A673 (cell line): ENCODE results near the gene GOLGA3. TPM values are rescaled to one million over a fixed set of nuclear protein-coding genes. Genes with fewer than 3 reads are reported as not detected.
"Not testable (repeated sequence)": the region's sequence is repeated elsewhere in the genome, so short reads cannot be mapped to it uniquely, and the experiment has no call there.

ENCODE experiments used
- BruUV-seq: library from RNA; stranded (reverse); fragments of 400-500 nt; replicated peaks from 2 replicates; lab custom pipeline; 2021; lab: Mats Ljungman, UMichigan
- CTCF ChIA-PET: fragments of 300-600 bp; sonication (Branson Sonifier 250); formaldehyde crosslinking; loops from one replicate; lab custom pipeline; 2022; ENCODE audit warnings: antibody characterized with exemption; lab: Charles Lee
- POLR2A ChIA-PET: fragments of 300-600 bp; sonication (Branson Sonifier 250); formaldehyde crosslinking; loops from one replicate; lab custom pipeline; 2022; ENCODE audit warnings: antibody characterized with exemption; ENCODE audit not compliant: low non-redundant PET; lab: Charles Lee
- DNase-seq: peaks from one replicate; pipeline ENCODE4 v3.0.0-alpha.2; 2015; ENCODE audit warnings: low spot score
- H3K27ac ChIP-seq: fragments of 200-600 bp; sonication (generic); 2 replicates; pipeline ENCODE4 v1.5.1; 2016; ENCODE audit warnings: mixed run types, low read depth, mild to moderate bottlenecking, mixed read lengths, antibody characterized with exemption, low read length; ENCODE audit not compliant: poor library complexity, severe bottlenecking
- H3K27me3 ChIP-seq: fragments of 200-600 bp; sonication (generic); replicated peaks from 2 replicates; pipeline ENCODE4 v1.6.1; 2017; ENCODE audit warnings: mixed run types, low read depth, mild to moderate bottlenecking, mixed read lengths, antibody characterized with exemption, low read length; ENCODE audit not compliant: insufficient read depth, poor library complexity
- H3K36me3 ChIP-seq: fragments of 200-600 bp; sonication (generic); 2 replicates; pipeline ENCODE4 v1.6.1; 2016; ENCODE audit warnings: mixed run types, mild to moderate bottlenecking, mixed read lengths, antibody characterized with exemption, low read length; ENCODE audit not compliant: insufficient read depth, poor library complexity, severe bottlenecking
- H3K4me1 ChIP-seq: fragments of 200-600 bp; sonication (generic); 2 replicates; pipeline ENCODE4 v1.6.1; 2017; ENCODE audit warnings: mixed run types, mild to moderate bottlenecking, mixed read lengths, antibody characterized with exemption, low read length; ENCODE audit not compliant: insufficient read depth, poor library complexity, severe bottlenecking
- H3K4me3 ChIP-seq: fragments of 200-600 bp; sonication (generic); 2 replicates; pipeline ENCODE4 v1.5.1; 2016; ENCODE audit warnings: low read depth, mixed run types, mild to moderate bottlenecking, mixed read lengths, low read length; ENCODE audit not compliant: poor library complexity, severe bottlenecking
- H3K9me3 ChIP-seq: fragments of 200-600 bp; sonication (generic); 2 replicates; pipeline ENCODE4 v1.6.1; 2016; ENCODE audit warnings: mixed run types, low read depth, mild to moderate bottlenecking, mixed read lengths, antibody characterized with exemption, low read length; ENCODE audit not compliant: poor library complexity, severe bottlenecking
- CTCF ChIP-seq: fragments of 300-800, 200-600 bp; sonication (generic); conservative IDR thresholded peaks from 2 replicates; pipeline ENCODE4 v1.5.1; 2017; ENCODE audit warnings: low read depth, mild to moderate bottlenecking, antibody characterized with exemption, low read length, moderate library complexity, mixed read lengths
- EZH2 ChIP-seq: fragments of 200-600 bp; sonication (generic); IDR thresholded peaks from 2 replicates; pipeline ENCODE4 v1.6.1; 2017; ENCODE audit warnings: borderline replicate concordance, low read depth, mild to moderate bottlenecking, mixed read lengths, antibody characterized with exemption, low read length; ENCODE audit not compliant: poor library complexity, severe bottlenecking
- intact Hi-C: fragments of 100-400 bp; cut with micrococcal nuclease; formaldehyde crosslinking; loops from one replicate; pipeline ENCODE4 v1.10.0; 2022; ENCODE audit not compliant: unreplicated experiment
- total RNA-seq: library from RNA; stranded (reverse); gene quantifications from 2 replicates; pipeline ENCODE4 v1.2.3, GENCODE V29; 2021

Gene GOLGA3
- total RNA-seq, 1 experiment from 2014 or later: 58.4 TPM

DNA sequence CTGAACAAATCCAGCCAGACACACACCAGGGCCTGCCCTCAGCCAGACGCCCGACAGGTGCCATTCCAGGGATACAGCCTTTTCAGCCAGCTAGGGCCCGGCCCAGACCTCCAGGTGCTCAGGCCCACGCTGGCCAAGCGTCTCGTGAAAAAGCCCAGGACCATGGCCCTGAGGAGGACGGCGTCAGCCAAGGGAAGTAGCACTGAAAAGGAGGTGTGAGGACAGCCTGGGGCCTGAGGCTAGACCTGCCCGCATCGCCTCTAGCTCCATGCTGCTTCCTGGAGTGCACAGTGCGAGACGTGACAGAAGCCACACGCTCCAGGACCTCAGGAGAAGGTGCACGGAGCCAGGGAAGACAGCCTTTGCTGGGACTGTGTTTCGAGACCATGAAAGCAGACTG lies 29.8 kb downstream of the GOLGA3 start:
- DNase-seq: no peak
- TF ChIP-seq CTCF (no peak), EZH2 (no peak)
- H3K27me3 ChIP-seq: no peaks in the 10 kb centered on the region
- BruUV-seq: no TSS peak
- H3K9me3 ChIP-seq: no peaks in the 10 kb centered on the region
- H3K4me3 ChIP-seq: no peak overlapping the region
- peaks cover 65% of the 10 kb centered on the region for H3K36me3 ChIP-seq
- ChIA-PET POLR2A (no interaction called here), CTCF (no interaction called here)
- H3K4me1 ChIP-seq: no peaks in the 10 kb centered on the region
- no peak overlapping the region for H3K27ac ChIP-seq
- intact Hi-C loops: no loop called here

DNA sequence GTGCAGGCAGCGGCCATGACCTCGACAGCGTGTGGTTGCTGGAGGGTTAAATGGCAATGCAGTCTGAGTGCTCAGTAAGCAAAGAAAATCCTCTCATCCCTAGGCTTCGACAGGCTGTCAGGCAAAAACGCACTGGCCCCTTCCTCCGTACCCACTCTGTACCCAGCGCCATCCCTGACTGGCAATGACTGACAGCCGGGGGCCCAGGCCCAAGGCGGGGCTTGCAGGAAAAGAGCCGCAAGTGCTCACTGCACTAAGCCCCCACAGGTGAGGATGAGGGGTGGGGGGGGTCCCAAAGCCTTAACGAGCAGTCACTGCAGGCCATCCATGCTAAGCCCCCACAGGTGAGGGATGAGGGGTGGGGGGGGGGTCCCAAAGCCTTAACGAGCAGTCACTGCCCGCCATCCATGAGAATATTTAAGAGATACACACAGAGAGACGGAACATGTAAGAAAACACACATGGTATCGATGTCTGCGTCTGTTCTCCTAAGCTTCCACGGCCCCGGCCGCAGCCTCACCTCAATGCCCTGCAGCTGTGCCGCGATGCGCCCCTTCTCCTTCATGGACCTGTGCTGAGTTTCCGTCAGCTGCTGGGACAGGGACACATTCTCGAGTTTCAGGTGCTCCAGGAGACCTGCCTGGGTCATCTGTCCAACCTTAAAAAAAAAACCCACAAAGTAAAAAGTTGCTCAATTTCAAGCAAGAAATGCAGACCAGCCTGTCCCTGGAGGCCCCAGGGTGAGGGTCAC lies 30.7 kb downstream of the GOLGA3 start:
- no TSS peak for BruUV-seq
- no peak for DNase-seq
- Histone ChIP-seq H3K4me3 (no peak overlapping the region), H3K27ac (no peak overlapping the region), H3K27me3 (no peaks in the 10 kb centered on the region), H3K4me1 (no peaks in the 10 kb centered on the region), H3K36me3 (peaks cover 60% of the 10 kb centered on the region), H3K9me3 (no peaks in the 10 kb centered on the region)
- POLR2A ChIA-PET: no interaction called here
- intact Hi-C loops: no loop called here
- TF ChIP-seq EZH2 (no peak), CTCF (no peak)
- CTCF ChIA-PET: no interaction called here

GRCh38 chr12:132795847-132796246 lies 32.8 kb downstream of the GOLGA3 start:
- H3K9me3 ChIP-seq: no peaks in the 10 kb centered on the region
- ChIA-PET POLR2A (no interaction called here), CTCF (no interaction called here)
- BruUV-seq: TSS peak; percentile 52
- H3K4me1 ChIP-seq: no peaks in the 10 kb centered on the region
- H3K4me3 ChIP-seq: no peak overlapping the region
- peaks cover 51% of the 10 kb centered on the region for H3K36me3 ChIP-seq
- no peak for DNase-seq
- intact Hi-C loops: no loop called here
- H3K27me3 ChIP-seq: no peaks in the 10 kb centered on the region
- no peak overlapping the region for H3K27ac ChIP-seq
- no peak for TF ChIP-seq EZH2
- TF ChIP-seq CTCF: no peak

DNA sequence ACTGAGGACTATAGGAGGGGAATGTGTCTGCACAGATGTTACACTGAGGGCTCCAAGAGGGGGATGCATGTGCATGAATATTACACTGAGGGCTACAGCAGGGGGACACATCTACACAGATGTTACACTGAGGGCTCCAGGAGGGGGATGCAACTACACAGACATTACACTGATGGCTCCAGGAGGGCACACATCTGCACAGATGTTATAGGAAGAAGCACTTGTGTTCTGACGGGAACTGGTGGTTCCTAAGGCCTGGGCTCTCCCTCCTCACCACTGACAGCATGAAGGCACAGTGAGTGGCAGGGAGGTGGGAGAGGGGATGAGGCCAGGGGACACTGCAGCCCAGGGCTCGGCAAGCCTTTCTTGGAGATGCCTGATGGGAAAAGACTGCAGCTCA lies 36.7 kb downstream of the GOLGA3 start:
- POLR2A ChIA-PET: not testable (repeated sequence)
- H3K36me3 ChIP-seq: peaks cover 41% of the 10 kb centered on the region

More for the DNA sequence above, 36.7 kb downstream of the GOLGA3 start:
- H3K4me3 ChIP-seq, H3K27ac ChIP-seq, CTCF ChIA-PET, H3K27me3 ChIP-seq, intact Hi-C loops, DNase-seq, H3K4me1 ChIP-seq, H3K9me3 ChIP-seq, BruUV-seq: not testable (repeated sequence)
